Brain microvascular endothelial cell (primary cell): ENCODE data around the gene SLC24A3.

ENCODE experiments used
- DNase-seq: peaks from one replicate; pipeline ENCODE4 v3.0.0-alpha.2; 2020
- H3K27ac ChIP-seq: fragments of 250-450 bp; sonication (Bioruptor Pico); 2 replicates; pipeline ENCODE4 v1.5.1; 2020; ENCODE audit warnings: mild to moderate bottlenecking, moderate library complexity
- H3K27me3 ChIP-seq: fragments of 250-450 bp; sonication (Bioruptor Pico); replicated peaks from 2 replicates; pipeline ENCODE4 v1.5.1; 2020; ENCODE audit warnings: mild to moderate bottlenecking
- H3K36me3 ChIP-seq: fragments of 250-450 bp; sonication (Bioruptor Pico); replicated peaks from 2 replicates; pipeline ENCODE4 v1.5.1; 2020; ENCODE audit warnings: mild to moderate bottlenecking
- H3K4me3 ChIP-seq: 2 replicates; pipeline ENCODE4 v1.5.1; 2011; ENCODE audit warnings: low read depth, mild to moderate bottlenecking, control low read depth, low read length, moderate library complexity
- in situ Hi-C: cut with HindIII; loops from 2 replicates; pipeline ENCODE4 v1.10.0; 2017; ENCODE audit warnings: low sequenced_read_pairs, low pct_ligation_motif_present
- TF ChIP-seq, protein P1 (sequence below): IDR thresholded peaks from 2 replicates; pipeline ENCODE4 v1.5.1; 2011; ENCODE audit warnings: low read depth, mild to moderate bottlenecking, moderate library complexity, low read length, control low read depth, inconsistent platforms; ENCODE audit errors: missing control alignments

The SLC24A3 gene

DNA sequence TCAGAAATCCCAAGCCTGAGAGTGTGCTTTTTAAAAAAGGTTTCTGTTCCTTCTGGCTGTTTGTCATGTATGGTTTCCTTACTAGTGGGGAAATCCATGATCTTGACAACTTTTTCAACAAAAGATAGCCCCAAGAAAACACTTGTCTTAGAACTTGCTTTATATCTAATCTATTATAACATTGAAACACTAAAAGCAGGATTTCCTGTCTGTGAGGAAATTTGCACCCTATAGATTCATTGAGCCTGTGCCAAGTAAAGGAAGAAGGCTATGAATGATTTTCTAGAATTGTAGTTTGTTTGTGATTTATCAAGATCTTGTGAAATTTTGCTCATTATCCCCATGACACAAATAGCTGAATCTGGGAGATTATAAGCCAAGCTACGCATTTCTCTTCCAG lies 307.0 kb downstream of the SLC24A3 start:
- Histone ChIP-seq H3K36me3 (no peaks in the 10 kb centered on the region), H3K4me3 (no peak overlapping the region), H3K27me3 (no peaks in the 10 kb centered on the region), H3K27ac (no peak overlapping the region)
- DNase-seq, result no peak
- in situ Hi-C loops, result no loop called here
- TF ChIP-seq, protein P1, sequence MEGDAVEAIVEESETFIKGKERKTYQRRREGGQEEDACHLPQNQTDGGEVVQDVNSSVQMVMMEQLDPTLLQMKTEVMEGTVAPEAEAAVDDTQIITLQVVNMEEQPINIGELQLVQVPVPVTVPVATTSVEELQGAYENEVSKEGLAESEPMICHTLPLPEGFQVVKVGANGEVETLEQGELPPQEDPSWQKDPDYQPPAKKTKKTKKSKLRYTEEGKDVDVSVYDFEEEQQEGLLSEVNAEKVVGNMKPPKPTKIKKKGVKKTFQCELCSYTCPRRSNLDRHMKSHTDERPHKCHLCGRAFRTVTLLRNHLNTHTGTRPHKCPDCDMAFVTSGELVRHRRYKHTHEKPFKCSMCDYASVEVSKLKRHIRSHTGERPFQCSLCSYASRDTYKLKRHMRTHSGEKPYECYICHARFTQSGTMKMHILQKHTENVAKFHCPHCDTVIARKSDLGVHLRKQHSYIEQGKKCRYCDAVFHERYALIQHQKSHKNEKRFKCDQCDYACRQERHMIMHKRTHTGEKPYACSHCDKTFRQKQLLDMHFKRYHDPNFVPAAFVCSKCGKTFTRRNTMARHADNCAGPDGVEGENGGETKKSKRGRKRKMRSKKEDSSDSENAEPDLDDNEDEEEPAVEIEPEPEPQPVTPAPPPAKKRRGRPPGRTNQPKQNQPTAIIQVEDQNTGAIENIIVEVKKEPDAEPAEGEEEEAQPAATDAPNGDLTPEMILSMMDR, result no peak

DNA sequence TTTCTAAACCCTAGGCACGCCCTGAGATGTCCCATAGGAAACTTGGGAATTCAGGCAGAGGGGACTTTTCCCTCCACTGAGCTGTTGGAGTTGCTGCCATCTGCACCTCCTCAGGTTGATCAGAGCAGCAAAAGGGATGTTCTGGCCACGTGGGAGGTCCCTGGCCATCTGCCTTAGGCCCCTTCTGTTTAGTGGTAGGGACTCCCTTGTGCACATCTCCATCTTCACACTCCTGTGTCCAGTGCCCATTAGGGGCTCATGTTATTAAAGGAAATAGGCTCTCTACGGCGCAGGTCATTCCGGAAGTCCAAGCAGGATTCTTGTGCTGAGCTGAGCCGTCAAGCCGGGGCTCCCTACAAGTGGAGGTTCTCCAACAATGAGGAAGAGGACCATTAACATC lies 307.8 kb downstream of the SLC24A3 start:
- in situ Hi-C loops, result no loop called here
- no peak for DNase-seq
- H3K4me3 ChIP-seq, result no peak overlapping the region
- no peak overlapping the region for H3K27ac ChIP-seq
- no peaks in the 10 kb centered on the region for H3K36me3 ChIP-seq
- H3K27me3 ChIP-seq, result no peaks in the 10 kb centered on the region
- TF ChIP-seq, protein P1, result no peak

DNA sequence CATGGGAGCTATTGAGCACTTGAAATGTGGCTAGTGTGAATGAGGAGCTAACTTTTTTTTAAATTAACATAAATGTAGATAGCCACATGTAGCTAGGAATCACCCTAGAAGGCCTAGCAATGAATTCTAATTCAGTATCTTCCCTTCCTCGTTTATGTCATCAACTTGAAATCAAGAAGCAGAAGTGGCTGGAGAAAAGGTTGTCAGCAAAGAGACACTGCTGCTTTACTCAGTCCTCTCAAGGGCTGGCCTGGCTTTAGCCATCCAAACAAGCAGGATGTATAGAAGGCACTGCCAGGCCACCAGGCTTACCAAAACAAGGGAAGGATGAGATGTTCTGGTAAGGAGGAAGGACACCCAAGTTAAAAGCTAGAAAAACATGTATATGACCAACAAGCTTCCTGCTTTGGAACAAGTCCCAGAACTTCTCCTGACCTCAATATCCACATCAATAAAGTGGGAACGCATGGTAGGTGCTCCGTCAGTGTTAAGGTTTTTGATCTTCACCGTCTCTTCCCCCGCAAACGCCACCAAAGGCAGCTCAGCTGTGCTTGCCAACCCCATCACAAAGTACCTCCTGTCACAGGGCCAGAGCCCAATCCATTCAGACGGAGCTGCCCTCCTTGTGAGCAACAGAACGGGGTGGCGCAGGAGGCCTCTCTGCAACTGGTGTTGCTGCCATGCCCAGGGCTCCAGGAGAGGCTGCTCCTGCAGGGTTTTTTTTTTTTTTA lies 309.8 kb downstream of the SLC24A3 start:
- TF ChIP-seq, protein P1, result no peak
- Histone ChIP-seq H3K27me3 (no peaks in the 10 kb centered on the region), H3K4me3 (no peak overlapping the region), H3K36me3 (no peaks in the 10 kb centered on the region), H3K27ac (no peak overlapping the region)
- in situ Hi-C loops, result no loop called here
- DNase-seq, result no peak

DNA sequence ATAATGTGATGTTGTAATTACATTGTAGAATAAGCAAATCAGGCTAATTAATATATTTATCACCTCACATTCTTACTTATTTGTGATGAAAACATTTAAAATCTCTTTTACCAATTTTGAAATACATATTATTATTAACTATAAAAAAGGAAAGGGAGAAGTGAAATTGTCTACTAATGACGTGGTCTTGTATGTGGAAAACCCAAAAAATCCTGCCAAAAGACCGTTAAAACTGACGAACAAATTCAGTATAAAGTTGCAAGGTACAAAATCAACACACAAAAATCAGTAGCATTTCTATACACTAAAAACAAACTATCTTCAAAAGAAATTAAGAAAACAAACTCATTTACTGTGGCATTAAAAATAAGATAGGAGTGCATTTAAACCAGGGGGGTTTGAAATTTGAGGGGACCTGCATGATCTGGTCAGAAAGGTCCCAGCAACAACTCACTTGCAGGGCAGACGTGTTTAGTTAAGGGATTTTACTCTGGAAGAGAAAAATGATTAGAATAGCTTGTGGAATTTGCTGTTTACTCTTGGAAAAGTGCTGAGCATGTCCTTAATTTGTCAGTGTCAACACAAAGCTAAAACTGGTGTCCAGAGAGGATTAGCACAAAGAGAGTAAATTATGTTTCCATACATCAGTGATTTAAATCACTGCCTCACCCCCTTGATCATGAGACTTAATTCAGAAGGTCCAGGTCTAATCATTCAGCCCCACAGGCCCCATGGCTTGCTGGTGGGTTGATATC lies 310.6 kb downstream of the SLC24A3 start:
- DNase-seq, result no peak
- Histone ChIP-seq H3K4me3 (no peak overlapping the region), H3K27ac (no peak overlapping the region), H3K27me3 (no peaks in the 10 kb centered on the region), H3K36me3 (no peaks in the 10 kb centered on the region)
- in situ Hi-C loops, result no loop called here
- TF ChIP-seq, protein P1, result no peak

DNA sequence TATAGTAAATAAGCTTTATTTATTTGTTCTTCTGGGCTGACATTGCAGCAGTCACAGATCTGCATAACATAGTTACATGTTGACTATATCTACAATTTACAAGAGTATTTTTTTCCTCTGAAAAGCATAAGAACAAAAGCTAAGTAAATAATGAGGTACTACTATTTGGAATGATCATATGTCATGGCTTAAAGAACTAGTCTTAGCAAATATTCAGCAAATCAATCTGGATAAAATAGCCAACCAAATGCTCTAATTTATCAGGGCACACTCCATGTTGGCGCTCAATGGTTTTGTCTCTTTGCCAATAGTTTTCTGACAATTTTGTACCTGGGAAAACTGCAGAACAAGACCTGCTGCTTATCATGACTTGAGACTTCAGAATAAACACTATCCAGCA lies 312.2 kb downstream of the SLC24A3 start:
- Histone ChIP-seq H3K27ac (no peak overlapping the region), H3K27me3 (no peaks in the 10 kb centered on the region), H3K4me3 (no peak overlapping the region), H3K36me3 (no peaks in the 10 kb centered on the region)
- in situ Hi-C loops, result no loop called here
- no peak for DNase-seq
- TF ChIP-seq, protein P1, result no peak
